ENCODE data around the gene REM2.
"Not testable (repeated sequence)": the region's sequence is repeated elsewhere in the genome, so short reads cannot be mapped to it uniquely, and the experiment has no call there.

Gene REM2

DNA sequence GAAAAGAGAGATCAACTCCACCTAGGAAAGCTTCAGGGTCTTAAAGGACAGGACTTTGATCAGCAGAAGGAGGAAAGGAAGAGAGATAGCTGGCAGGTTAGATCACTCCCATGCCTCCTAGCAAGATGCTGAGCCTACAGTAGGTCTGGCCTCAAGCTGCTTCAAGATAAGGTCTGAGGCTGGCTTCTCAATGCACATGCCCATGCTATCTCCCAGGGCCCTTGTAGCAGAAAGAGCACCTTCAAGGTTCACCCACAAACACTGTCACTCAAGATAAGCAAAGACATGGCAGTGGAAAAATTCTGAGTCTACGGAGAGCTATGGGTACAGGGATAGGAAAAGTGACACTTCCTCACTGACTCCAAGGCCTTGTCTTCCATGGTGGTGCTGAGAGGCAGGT lies 14.3 kb downstream of the REM2 start:
- DNase-seq (ENCODE audit: low read depth) = no peak

DNA sequence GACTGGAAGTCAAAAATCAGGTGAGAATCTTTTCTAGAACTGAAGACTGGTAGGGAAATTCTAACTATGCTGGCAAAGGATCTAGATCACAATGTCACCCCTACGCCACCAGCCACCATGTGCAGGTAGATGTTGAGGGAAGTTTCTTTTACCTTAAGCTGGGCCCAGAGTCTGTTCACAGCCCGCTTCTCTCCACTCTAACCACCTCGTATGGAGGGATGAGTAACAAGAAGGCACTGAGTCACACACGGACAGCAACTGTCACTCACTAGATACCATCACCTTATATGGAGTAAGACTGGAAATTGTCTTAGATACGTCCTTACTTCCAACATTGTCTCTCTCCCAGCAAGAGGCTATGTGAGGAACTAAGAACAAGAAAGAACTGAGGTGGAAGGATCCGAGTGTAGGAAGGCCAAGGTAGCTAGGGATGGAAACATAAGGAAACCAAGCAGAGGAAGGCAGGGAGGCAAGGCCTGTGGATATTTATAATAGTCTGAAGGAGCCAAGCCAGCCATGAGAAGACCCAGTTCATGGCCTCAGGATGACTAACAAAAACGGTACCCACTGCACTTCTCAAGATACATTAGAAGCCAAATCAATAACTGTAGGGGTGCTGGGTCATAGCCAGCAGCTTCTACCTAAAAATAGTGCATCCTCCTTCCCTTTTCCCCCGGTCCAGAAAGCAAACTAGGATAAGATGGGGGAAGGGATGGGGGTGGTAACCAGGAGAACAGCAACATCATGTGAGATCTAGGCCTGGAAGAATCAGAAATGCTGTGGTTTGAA lies 15.5 kb downstream of the REM2 start:
- no peak for DNase-seq (ENCODE audit: low read depth)

DNA sequence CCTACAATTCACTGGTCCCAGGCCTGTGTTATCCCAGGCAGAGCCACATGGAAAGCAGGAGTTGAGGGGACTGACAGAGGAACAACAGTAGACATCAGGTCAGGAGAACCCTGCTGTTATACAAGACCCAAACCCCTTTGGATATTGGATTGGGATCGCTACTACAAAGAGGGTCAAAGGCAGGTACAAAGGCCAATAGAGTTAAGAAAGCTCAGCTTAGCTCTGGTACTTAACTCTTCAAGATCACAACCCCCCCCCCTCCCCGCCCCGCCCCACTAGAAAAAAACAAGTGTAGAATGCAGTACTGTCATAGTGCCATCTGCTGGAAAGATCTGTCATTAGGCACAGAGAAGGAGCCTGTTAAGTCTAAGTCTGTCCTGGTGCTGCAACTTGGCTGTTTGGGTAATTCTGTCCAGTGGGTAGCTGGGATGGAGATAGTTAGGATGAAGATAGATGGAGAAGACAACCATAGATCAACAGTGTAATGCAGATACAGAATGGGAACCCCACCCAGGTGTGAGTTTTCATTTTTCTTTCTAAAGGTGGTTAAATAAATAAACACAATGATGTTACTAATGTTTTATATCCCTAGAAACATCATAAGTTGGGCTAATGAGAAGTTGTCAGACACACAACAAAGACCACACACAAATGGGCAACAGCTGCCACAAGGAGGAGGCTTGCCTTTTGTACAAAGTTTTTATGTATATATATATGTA lies 17.2 kb downstream of the REM2 start:
- no peak for DNase-seq (ENCODE audit: low read depth)

DNA sequence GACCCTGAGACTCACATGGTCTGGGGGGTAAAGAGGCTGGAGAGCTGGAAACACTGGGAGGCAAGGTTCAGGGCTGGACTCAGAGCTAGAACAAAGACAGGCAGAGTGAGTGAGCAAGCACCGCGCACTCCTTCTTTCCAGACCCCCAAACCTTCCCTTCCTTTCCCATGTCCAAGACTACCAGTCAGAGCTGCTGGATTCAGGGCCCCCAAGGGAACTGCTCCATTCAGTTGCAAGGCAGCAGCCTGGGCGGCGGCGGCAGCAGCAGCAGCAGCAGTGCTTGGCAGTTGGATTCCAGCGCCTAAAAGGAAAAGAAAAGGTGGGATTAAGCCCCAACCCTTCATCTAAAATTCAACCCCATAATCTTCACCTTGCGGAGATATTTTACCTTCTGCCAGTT lies 18.8 kb downstream of the REM2 start:
- no peak for DNase-seq (ENCODE audit: low read depth)

DNA sequence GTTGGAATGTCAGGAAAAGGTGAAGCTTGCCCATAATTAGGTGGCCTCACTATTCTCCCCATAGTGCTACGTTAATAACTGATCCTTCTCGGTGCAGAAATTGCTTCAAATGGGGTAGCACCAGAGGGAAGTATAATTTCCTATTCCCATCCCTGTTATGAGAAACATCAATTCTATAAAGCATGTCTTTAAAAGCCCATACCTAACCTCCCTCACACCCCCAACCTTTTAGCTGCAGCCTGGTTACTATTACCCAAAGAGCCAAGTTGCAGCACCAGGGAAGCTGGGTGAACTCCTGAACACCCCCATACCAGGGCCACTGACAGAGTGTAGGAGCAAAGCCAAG lies 20.7 kb downstream of the REM2 start:
- no peak for DNase-seq (ENCODE audit: low read depth)

DNA sequence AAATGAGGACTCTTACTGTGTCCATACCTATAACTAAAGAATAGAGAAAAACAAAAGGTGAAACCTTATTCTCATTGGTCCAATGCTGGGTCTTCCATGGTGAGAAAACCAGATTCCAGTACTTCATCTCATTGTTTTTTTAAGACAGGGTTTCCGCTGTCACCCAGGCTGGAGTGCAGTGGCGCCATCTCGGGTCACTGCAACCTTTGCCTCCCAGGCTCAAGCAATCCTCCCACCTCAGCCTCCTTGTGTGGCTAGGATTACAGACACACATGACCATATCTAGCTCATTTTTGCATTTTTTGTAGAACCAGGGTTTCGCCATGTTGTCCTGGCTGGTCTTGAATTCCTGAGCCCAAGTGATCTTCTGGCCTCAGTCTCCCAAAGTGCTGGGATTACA lies 22.6 kb downstream of the REM2 start:
- DNase-seq (ENCODE audit: low read depth) = no peak

DNA sequence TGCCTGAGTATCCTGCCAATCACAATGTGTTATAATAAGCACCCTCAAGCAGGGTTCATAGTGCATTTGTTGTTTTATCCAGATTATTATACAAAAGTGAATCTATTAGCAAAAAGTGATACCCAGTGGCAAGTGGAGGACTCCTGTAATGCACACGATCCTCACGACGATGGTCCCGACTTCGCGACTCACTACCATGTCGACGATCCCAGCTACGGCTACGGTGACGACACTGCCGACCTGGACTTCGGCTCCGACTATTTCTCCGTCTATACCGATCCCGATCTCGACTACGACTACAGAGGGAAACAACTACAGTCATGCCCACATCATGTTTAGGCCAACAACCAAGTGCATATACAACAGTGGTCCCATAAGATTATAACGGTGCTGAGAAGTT lies 23.1 kb downstream of the REM2 start:
- DNase-seq (ENCODE audit: low read depth) = no peak

DNA sequence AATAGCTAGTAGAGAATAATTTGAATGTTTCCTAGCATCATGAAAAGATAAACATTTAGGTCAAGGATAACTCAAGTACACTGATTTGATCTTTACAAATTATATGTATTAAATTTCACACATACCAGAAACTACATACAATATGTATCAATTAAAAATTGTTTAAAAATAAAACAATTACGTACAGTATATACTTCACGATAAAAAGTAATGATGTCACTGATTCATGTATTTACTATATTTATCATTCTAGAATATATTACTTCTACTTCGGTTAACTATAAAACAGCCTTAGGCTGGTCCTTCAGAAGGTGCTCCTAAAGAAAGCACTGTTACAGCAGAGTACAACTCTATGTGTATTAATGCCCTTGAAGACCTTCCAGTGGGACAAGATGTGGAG lies 24.4 kb downstream of the REM2 start:
- no peak for DNase-seq (ENCODE audit: low read depth)

DNA sequence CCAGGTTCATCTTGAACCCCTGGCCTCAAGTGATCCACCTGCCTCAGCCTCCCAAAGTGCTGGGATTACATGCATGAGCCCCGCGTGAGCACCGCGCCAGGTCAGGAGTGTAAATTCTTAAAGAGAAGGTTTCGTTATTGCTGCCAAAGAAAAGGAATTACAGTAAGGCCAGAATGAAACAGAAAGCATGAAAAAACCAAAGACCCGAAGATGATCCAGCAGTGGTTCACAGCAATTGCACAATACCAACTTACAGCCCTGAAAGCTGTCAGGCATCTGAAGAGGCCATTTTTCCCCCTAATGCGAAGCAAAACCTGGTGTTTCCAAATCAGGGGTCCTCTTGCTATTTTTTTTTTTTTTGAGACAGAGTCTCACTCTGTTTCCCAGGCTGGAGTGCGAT lies 25.6 kb downstream of the REM2 start:
- no peak for DNase-seq (ENCODE audit: low read depth)

DNA sequence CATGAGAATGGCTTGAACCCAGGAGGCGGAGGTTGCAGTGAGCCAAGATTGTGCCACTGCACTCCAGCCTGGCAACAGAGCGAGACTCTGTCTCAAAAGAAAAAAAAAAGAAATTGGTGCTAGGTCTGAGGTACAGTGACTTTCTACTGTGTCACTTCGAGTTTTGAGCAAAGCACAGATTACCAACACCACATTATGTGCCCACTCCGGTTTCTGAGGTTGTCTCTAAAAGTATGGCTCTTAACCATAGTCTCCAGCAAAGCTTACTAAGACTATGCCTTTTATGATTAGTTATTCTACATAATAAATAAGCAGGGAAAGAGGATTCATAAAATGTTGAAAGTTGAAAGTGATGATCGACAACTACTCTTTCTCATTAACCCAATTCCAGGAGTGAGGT lies 27.9 kb downstream of the REM2 start:
- DNase-seq (ENCODE audit: low read depth) = no peak

DNA sequence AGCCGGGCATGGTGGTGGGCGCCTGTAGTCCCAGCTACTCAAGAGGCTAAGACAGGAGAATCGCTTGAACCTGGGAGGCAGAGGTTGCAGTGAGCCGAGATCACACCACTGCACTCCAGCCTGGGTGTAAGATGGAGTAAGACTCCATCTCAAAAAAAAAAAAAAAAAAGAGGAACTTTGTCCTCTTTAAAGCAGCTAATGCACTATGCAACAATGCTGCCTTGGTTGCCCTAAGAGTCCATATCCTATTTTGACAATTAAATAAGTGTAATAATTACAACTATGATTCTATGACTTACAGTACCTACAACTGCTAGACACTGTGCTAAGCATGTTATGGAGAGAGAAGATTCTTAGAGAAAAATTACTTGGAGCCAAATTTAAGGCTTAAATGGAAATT lies 31.8 kb downstream of the REM2 start:
- DNase-seq (ENCODE audit: low read depth) = not testable (repeated sequence)

DNA sequence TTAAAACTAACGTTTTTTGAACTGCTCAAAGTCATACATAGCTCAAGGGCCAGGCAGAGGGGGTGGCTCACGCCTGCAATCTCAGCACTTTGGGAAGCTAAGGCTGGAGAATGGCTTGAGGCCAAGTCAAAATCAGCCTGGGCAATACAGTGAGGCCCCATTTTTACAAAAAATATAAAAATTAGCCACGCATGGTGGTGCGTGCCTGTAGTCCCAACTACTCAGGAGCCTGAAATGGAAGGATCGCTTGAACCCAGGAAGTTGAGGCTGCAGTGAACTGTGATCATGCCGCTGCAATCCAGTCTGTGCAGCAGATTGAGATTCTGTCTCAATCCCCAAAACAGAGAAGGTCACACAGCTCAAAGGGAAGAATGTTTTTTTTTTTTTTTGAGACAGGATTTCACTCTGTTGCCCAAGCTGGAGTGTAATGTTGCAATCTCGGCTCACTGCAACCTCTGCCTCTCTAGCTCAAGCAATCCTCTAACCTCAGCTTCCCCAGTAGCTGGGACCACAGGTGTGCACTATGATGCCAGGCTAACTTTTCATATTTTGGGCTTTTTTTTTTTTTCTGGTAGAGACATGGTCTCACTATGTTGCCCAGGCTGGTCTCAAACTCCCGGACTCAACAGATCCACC lies 33.0 kb downstream of the REM2 start:
- DNase-seq (ENCODE audit: low read depth) = no peak

DNA sequence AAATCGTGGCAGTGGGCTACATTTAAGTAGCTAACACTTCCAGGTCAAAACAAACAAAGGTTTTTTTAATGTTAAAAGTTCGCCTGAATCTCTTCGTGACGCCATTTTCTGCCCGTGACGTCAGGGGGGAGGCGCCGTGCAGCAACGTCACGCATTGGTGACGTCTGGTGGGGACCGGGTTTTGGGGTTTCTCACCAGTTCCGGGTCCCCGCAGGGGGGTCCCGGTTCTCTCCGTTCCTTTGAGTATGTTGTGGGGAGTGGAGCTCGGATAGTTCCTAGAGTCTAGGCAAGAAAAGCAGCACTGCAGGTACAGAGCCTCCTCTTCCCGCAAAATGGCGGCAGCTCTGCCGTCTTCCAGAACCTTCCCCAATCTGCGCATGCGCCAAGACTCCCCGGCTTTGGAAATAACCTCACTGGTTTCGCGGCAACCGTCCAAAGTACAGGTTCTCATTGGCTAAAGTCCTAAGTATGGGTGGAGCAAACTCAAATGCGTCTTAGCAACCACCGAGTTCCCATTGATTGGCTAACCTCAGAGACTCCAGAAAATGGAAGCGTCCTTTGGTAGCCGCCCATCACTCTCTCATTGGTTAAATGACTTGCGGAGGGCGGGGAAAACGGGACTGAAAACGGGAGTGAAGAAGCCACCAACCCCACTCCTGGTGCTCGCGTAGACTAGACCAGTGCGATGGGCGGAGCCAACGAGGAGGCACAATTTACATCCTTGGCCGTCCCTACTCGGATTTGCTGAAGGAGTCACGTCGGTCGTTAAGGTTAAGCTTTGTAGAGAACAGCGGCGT lies 36.0 kb downstream of the REM2 start, which contains the start of gene RBM23:
RBM23 (minus strand) TSS at position 346 of the 797 bp plus-strand sequence.
- DNase-seq (ENCODE audit: low read depth) = peak; percentile 99

DNA sequence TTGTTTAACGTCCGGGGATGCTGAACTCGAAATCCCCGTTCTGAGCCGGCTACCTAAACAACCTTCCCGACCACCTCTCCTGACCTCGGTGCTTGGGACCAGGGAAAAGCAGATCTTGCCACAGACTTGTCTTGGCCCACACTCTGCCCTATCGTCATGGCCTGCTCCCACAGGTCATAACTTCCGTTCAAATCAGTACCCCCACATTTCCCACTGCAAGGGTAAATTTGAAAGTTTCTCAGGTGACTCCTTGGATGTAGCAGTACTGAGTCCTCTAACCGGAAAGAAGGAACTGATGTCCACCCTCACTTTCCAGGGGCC lies 36.5 kb downstream of the REM2 start:
- no peak for DNase-seq (ENCODE audit: low read depth)

DNA sequence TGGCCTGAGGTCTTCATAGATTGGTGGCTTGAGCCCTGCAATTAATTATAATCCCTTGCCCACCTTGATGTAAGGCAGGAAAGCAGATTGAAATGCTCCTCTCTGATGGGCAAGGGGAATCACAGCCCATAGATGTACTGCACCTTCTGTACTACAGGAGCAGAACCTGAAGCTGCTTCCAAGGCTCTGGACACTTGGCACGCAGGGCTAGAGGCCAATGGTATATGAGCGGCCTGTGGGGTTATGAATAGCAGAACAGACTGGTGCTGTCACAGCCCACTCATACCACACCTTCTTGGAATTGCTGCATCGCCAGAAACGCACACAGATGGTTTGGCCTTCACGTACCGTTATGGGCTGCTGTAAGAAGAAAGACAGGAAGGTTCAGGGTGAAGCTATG lies 37.7 kb downstream of the REM2 start:
- DNase-seq (ENCODE audit: low read depth) = no peak

DNA sequence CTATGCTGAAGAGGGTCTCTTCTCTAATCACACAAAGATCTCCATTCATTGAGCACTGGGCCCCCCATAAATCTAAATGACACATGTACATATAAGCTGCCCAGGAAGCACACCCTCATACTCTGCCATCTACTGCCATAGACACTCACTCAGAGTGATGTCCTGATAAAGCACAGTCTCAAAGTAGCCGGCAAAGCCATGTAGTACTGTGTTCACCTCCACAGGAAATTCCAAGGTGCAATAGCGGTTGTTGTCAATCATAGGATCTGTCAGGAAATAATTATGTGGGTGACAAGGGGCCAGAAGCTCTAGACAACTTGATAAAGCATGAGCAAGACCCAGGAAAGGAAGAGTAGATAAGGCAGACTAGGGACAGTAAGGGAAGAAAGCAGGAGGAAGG lies 39.3 kb downstream of the REM2 start:
- DNase-seq (ENCODE audit: low read depth) = no peak

DNA sequence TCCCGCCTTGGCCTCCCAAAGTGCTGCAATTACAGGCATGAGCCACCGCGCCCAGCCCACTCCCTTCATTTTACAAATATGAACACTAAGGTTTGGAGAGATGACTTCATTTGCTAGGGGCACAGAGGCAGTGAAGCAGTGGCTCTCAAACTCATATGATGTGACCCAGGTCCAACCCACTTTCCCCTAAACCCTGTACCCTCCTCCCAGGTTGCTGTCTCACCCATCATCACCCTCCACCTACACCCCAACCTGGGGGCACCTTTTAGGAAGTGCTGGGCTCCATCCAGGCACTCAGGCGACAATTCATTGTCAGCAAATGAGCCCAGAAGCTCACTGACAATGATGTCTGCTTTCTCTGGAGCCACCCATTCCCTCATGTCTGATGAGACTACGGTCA lies 40.7 kb downstream of the REM2 start:
- no peak for DNase-seq (ENCODE audit: low read depth)

DNA sequence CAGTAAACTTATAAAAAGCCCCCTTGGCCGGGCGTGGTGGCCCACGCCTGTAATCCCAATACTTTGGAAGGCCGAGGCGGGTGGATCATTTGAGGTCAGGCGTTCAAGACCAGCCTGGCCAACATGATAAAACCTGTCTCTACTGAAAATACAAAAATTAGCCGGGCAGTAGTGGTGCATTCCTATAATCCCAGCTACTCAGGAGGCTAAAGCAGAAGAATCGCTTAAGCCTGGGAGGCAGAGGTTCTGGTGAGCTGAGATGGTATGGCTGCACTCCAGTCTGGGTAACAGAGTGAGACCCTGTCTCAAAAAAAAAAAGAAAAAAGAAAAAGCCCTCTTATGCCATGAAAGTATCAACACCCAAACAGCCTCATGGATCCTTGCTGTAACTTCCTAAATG lies 42.5 kb downstream of the REM2 start:
- no peak for DNase-seq (ENCODE audit: low read depth)

DNA sequence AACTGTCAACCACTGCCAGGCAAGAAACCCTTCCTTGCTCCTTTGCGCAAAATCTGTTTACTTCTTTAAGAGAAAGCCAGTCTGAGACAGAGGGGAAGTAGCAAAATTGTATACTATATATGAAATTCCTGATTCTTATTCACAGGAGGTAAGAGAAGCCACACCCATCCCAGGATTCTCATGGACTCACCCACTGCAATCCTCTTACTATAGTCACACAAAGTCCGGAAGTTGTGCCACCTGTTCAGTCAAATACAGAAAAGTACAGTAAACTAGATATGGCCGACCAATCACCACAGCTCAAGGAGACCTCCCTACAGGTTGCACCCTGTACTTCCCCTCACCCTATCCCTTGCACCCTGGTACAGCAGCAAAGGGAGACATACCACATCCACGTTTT lies 43.3 kb downstream of the REM2 start:
- no peak for DNase-seq (ENCODE audit: low read depth)

DNA sequence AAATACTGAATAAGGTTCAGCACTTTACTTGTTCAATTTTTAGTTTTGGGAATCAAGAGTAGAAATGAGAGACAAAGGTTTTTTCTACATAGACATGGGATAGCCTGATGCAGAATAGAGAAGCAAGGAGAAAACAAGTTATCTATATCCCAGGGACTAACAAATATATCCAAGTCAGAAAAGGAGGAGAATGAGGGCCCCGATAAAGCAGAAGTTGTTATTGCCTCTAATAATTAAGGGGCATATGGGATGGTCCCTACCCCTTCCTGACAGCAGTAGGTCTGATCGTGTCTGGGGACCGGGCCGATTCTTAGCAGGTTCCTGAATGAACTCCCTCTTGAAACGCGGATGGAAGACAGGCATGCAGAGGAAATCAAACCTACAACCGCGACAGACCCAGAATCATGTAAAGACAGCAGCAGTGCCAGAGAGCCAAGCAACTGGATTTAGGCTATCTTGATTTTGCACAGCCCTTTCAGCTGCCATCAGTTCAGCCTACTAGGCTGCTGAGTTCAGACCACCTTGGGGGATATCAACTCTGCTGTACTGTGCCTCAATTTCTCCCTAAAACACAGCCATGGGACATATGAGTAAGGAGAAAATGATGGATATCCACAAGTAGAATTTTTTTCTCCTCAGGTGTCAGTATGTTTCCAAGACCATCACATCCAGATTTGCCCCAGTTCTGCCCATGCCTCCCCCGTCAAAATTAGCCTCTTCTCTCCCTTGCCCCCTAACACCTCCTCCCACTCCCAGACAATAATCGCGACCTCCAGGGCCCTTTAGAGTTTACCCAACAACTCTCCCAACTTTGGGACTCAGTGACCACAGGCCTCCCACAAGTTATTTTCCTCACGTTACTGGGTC lies 45.4 kb downstream of the REM2 start:
- DNase-seq (ENCODE audit: low read depth) = no peak

DNA sequence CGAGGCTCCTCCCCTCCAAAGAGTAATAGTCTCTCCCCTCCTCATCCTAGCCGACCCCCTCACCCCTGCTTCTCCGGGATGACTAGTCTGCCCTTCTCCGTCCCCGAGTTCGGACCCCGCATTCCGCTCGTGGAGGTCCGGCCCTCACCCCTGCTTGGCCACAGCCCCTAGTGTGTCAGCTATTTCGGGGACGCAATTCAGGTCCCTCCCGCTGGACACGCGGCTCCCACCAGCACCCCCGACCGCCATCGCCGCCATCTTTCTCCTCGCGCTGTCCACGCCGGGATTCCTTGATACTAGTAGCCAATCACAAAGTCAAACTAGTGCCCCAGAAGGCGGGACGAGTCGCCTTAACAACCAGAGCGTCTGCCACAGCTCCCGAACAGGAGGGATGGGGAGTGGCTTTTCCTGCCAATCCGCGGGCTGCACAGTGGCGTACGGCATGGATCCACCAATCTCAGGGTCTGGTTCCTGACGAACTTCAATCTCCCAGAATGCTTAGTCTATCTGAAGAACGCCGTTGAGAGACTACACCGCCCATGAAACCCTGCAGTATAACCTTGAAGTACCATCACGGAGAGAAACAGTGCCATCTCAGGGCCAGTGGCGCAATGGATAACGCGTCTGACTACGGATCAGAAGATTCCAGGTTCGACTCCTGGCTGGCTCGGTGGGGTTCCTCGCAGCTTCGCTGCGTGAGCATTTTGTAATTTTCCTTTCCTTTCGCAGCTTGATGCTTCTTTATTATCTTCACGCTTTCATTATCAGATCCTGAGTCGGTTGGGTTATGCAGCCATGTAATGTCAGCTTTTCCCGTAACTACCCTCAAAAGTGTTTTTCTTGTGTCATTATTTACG lies 46.3 kb downstream of the REM2 start, which contains the start of gene PRMT5:
PRMT5 (minus strand) TSS at position 273 of the 857 bp plus-strand sequence; CDS start at position 258, 15 bp downstream.
- DNase-seq (ENCODE audit: low read depth) = peak; percentile 94
